SU-DHL-6 (cell line): ENCODE data around the gene CPNE4.

Experiments used
- H2AFZ ChIP-seq: fragments of 200-600 bp; sonication (generic); 2 replicates; pipeline ENCODE4 v1.6.1; 2014; ENCODE audit warnings: low read depth, mild to moderate bottlenecking, moderate library complexity, mixed read lengths, antibody characterized with exemption, low read length; ENCODE audit not compliant: severe bottlenecking
- H3F3A ChIP-seq: fragments of 200-600 bp; shearing (Covaris generic); 2 replicates; pipeline ENCODE4 v1.6.0; 2016; ENCODE audit warnings: antibody characterized with exemption, mild to moderate bottlenecking; ENCODE audit not compliant: insufficient read depth
- H3K27ac ChIP-seq: fragments of 200-600 bp; sonication (generic); 2 replicates; pipeline ENCODE4 v1.5.1; 2016; ENCODE audit warnings: low read depth, mild to moderate bottlenecking, low read length, moderate library complexity, mixed read lengths
- H3K27me3 ChIP-seq: fragments of 200-600 bp; sonication (generic), shearing (Covaris generic); 2 replicates; pipeline ENCODE4 v1.6.0; 2014; ENCODE audit warnings: mild to moderate bottlenecking, low read length
- H3K36me3 ChIP-seq: fragments of 200-600 bp; sonication (generic); 2 replicates; pipeline ENCODE4 v1.6.1; 2014; ENCODE audit warnings: mild to moderate bottlenecking, low read length, mixed read lengths
- H3K4me2 ChIP-seq: fragments of 300-600, 200-600 bp; shearing (Covaris generic), sonication (generic); 2 replicates; pipeline ENCODE4 v1.6.0; 2014; ENCODE audit warnings: low read length, low read depth, mild to moderate bottlenecking; ENCODE audit not compliant: poor library complexity, severe bottlenecking
- H3K4me3 ChIP-seq: fragments of 200-600 bp; sonication (generic); 2 replicates; pipeline ENCODE4 v1.5.1; 2014; ENCODE audit warnings: antibody characterized with exemption, low read length, mild to moderate bottlenecking, mixed read lengths; ENCODE audit not compliant: insufficient read depth, poor library complexity, severe bottlenecking
- H3K79me2 ChIP-seq: fragments of 200-600 bp; sonication (generic); 2 replicates; pipeline ENCODE4 v1.6.1; 2014; ENCODE audit warnings: mild to moderate bottlenecking, low read length, moderate library complexity; ENCODE audit not compliant: insufficient read depth
- H3K9ac ChIP-seq: fragments of 200-600 bp; sonication (generic); 2 replicates; pipeline ENCODE4 v1.7.0; 2014; ENCODE audit warnings: mild to moderate bottlenecking, low read length
- H3K9me2 ChIP-seq: fragments of 200-600 bp; sonication (generic); replicated peaks from 2 replicates; pipeline ENCODE4 v1.6.1; 2014; ENCODE audit warnings: low read length; ENCODE audit not compliant: insufficient read depth
- H3K9me3 ChIP-seq: fragments of 200-600 bp; sonication (generic); 2 replicates; pipeline ENCODE4 v1.6.1; 2014; ENCODE audit warnings: low read length, mixed read lengths; ENCODE audit not compliant: insufficient read depth
- H4K20me1 ChIP-seq: fragments of 200-600 bp; sonication (generic); 2 replicates; pipeline ENCODE4 v1.6.1; 2014; ENCODE audit warnings: low read depth, mild to moderate bottlenecking, antibody characterized with exemption, low read length, moderate library complexity, mixed read lengths
- CTCF ChIP-seq: fragments of 200-600 bp; sonication (generic); IDR thresholded peaks from one replicate; pipeline ENCODE4 v1.5.1; 2017; ENCODE audit warnings: antibody characterized with exemption, mild to moderate bottlenecking, low read length, moderate library complexity; ENCODE audit not compliant: insufficient read depth, poor library complexity, severe bottlenecking
- EZH2phosphoT487 ChIP-seq: fragments of 200-600 bp; sonication (generic), shearing (Covaris generic); conservative IDR thresholded peaks from 2 replicates; pipeline ENCODE4 v1.6.1; 2018; ENCODE audit warnings: mild to moderate bottlenecking, antibody characterized with exemption, low read length, moderate library complexity, mixed read lengths

The CPNE4 gene

GRCh38 chr3:131794766-131795388, 239.9 kb downstream of the CPNE4 start:
- Histone ChIP-seq H3K4me2 (no peak overlapping the region), H3K79me2 (no peaks in the 10 kb centered on the region)

GRCh38 chr3:131793870-131794269, 240.9 kb downstream of the CPNE4 start:
- Histone ChIP-seq H4K20me1 (no peaks in the 10 kb centered on the region), H3K4me2 (no peak overlapping the region), H3K9ac (no peak overlapping the region), H3F3A (no peaks in the 10 kb centered on the region), H3K27ac (no peak overlapping the region), H3K36me3 (no peaks in the 10 kb centered on the region), H3K27me3 (no peaks in the 10 kb centered on the region), H2AFZ (no peak overlapping the region), H3K79me2 (no peaks in the 10 kb centered on the region), H3K9me2 (no peaks in the 10 kb centered on the region), H3K9me3 (no peaks in the 10 kb centered on the region), H3K4me3 (no peak overlapping the region)
- no peak for TF ChIP-seq EZH2phosphoT487
- no peak for TF ChIP-seq CTCF

More at GRCh38 chr3:131794766-131795388, 239.9 kb downstream of the CPNE4 start:
- TF ChIP-seq CTCF: peak; percentile 46
- TF ChIP-seq EZH2phosphoT487: no peak
- Histone ChIP-seq H3F3A (no peaks in the 10 kb centered on the region), H3K27me3 (no peaks in the 10 kb centered on the region), H4K20me1 (no peaks in the 10 kb centered on the region), H3K9ac (no peak overlapping the region), H3K4me3 (no peak overlapping the region), H2AFZ (no peak overlapping the region), H3K36me3 (no peaks in the 10 kb centered on the region), H3K9me2 (no peaks in the 10 kb centered on the region), H3K27ac (no peak overlapping the region), H3K9me3 (no peaks in the 10 kb centered on the region)

GRCh38 chr3:131789188-131789587, 245.6 kb downstream of the CPNE4 start:
- Histone ChIP-seq H3K27me3 (no peaks in the 10 kb centered on the region), H3K9ac (no peak overlapping the region), H3K27ac (no peak overlapping the region), H3K36me3 (no peaks in the 10 kb centered on the region), H2AFZ (no peak overlapping the region), H3F3A (no peaks in the 10 kb centered on the region), H3K9me2 (no peaks in the 10 kb centered on the region), H3K9me3 (no peaks in the 10 kb centered on the region), H3K79me2 (no peaks in the 10 kb centered on the region), H3K4me2 (no peak overlapping the region), H3K4me3 (no peak overlapping the region), H4K20me1 (no peaks in the 10 kb centered on the region)
- TF ChIP-seq CTCF: no peak
- no peak for TF ChIP-seq EZH2phosphoT487
